HL-60 (cell line): ENCODE measurements around the gene THUMPD3.

Source experiments
- DNase-seq, 2 experiments: peaks; one replicate each; pipeline ENCODE4 v3.0.0-alpha.2; 2010 to 2020; ENCODE audit warnings: low read depth in 1 of 2, low spot score in 1 of 2
- H3K27ac ChIP-seq: fragments of 250-450 bp; sonication (Bioruptor Pico); replicated peaks from 2 replicates; pipeline ENCODE4 v1.5.1; 2020; ENCODE audit warnings: mild to moderate bottlenecking, moderate library complexity
- H3K27me3 ChIP-seq: fragments of 250-450 bp; sonication (Bioruptor Pico); 2 replicates; pipeline ENCODE4 v1.5.1; 2021; ENCODE audit warnings: mild to moderate bottlenecking, moderate library complexity; ENCODE audit not compliant: insufficient read depth, poor library complexity, severe bottlenecking
- H3K4me3 ChIP-seq: replicated peaks from 2 replicates; pipeline ENCODE4 v1.5.1; 2011; ENCODE audit warnings: mild to moderate bottlenecking, control low read depth, low read length; ENCODE audit not compliant: insufficient read depth
- CTCF ChIP-seq: IDR thresholded peaks from one replicate; pipeline ENCODE4 v1.5.1; 2011; ENCODE audit warnings: low read length, control low read depth, inconsistent platforms; ENCODE audit not compliant: insufficient read depth
- GABPA ChIP-seq: IDR thresholded peaks from 2 replicates; pipeline ENCODE4 v1.6.1; 2012; ENCODE audit warnings: low read depth
- POLR2AphosphoS5 ChIP-seq: IDR thresholded peaks from 2 replicates; pipeline ENCODE4 v1.6.1; 2012; ENCODE audit warnings: low read depth
- REST ChIP-seq: IDR thresholded peaks from 2 replicates; pipeline ENCODE4 v1.6.1; 2012; ENCODE audit warnings: low read depth; ENCODE audit not compliant: insufficient replicate concordance
- SPI1 ChIP-seq: IDR thresholded peaks from 2 replicates; pipeline ENCODE4 v1.6.1; 2012; ENCODE audit warnings: low read depth, mild to moderate bottlenecking, borderline replicate concordance

The THUMPD3 gene

GRCh38 chr3:9345041-9345440, 17.8 kb upstream of the THUMPD3 start:
- TF ChIP-seq SPI1, result no peak
- H3K27me3 ChIP-seq, result no peaks in the 10 kb centered on the region
- no peak for DNase-seq
- H3K27ac ChIP-seq, result no peak overlapping the region
- H3K4me3 ChIP-seq, result no peak overlapping the region

GRCh38 chr3:9346141-9346540, 16.7 kb upstream of the THUMPD3 start:
- TF ChIP-seq GABPA (no peak), POLR2AphosphoS5 (no peak), REST (no peak), CTCF (no peak), SPI1 (no peak)
- DNase-seq, result no peak
- no peak overlapping the region for H3K4me3 ChIP-seq
- no peaks in the 10 kb centered on the region for H3K27me3 ChIP-seq
- H3K27ac ChIP-seq, result no peak overlapping the region

- no peak overlapping the region for H3K4me3 ChIP-seq
- TF ChIP-seq REST (no peak), GABPA (no peak)
- no peaks in the 10 kb centered on the region for H3K27me3 ChIP-seq
- no peak overlapping the region for H3K27ac ChIP-seq
- DNase-seq, result no peak
Measured at GRCh38 chr3:9347081-9347480, 15.8 kb upstream of the THUMPD3 start.

GRCh38 chr3:9347887-9348286, 15.0 kb upstream of the THUMPD3 start:
- DNase-seq, result no peak
- TF ChIP-seq POLR2AphosphoS5 (no peak), SPI1 (no peak), REST (no peak)
- no peak overlapping the region for H3K4me3 ChIP-seq
- H3K27ac ChIP-seq, result no peak overlapping the region
- H3K27me3 ChIP-seq, result no peaks in the 10 kb centered on the region

GRCh38 chr3:9349321-9350117, 13.3 kb upstream of the THUMPD3 start:
- Histone ChIP-seq H3K4me3 (no peak overlapping the region), H3K27ac (no peak overlapping the region), H3K27me3 (no peaks in the 10 kb centered on the region)
- DNase-seq, result peak in 1 of 2 experiments; percentile 15
- TF ChIP-seq GABPA (no peak), SPI1 (no peak), REST (no peak), CTCF (no peak), POLR2AphosphoS5 (no peak)
